ENCODE data around the gene CYB561.

CYB561 gene

GRCh38 chr17:63429766-63430165, 16.3 kb downstream of the CYB561 start:
- CTCF ChIA-PET: no interaction called here
- no peak for DNase-seq (ENCODE audit: extremely low spot score)
- TF ChIP-seq CTBP1 (IDR thresholded peaks at IDR 0.05; ENCODE audit: borderline replicate concordance) (no peak), ZNF384 (IDR thresholded peaks at IDR 0.05) (no peak), SUZ12 (IDR thresholded peaks at IDR 0.05) (no peak), TARDBP (IDR thresholded peaks at IDR 0.05) (no peak), L3MBTL2 (conservative IDR thresholded peaks at IDR 0.05) (no peak), HDGF (IDR thresholded peaks at IDR 0.05; ENCODE audit: borderline replicate concordance) (no peak), BHLHE40 (IDR thresholded peaks at IDR 0.05; ENCODE audit: borderline replicate concordance) (no peak), FOXA1 (IDR thresholded peaks at IDR 0.05) (no peak), SP1 (IDR thresholded peaks at IDR 0.05) (no peak), PKNOX1 (IDR thresholded peaks at IDR 0.05) (no peak), NFRKB (IDR thresholded peaks at IDR 0.05) (no peak), ARNT (IDR thresholded peaks at IDR 0.05) (no peak), ELF4 (IDR thresholded peaks at IDR 0.05) (no peak), LEF1 (IDR thresholded peaks at IDR 0.05; ENCODE audit: borderline replicate concordance) (no peak), FOXK2 (IDR thresholded peaks at IDR 0.05) (no peak), FOXM1 (IDR thresholded peaks at IDR 0.05; ENCODE audit: borderline replicate concordance) (no peak)
- POLR2A ChIA-PET: interaction anchor here (0.6 kb wide), 1 partner anchor 47 kb away, joined by 3 read pairs; the partner anchor contains the start of gene ACE

GRCh38 chr17:63426917-63427308, 19.2 kb downstream of the CYB561 start:
- POLR2A ChIA-PET: interaction anchor here (1.9 to 2.3 kb wide), 2 partner anchors 49 to 51 kb away, joined by 8 to 10 read pairs; partner anchors contain the start of gene ACE
- CTCF ChIA-PET: interaction anchor here (0.9 to 3.9 kb wide), 4 partner anchors 8 to 185 kb away, joined by 3 to 46 read pairs (median 8); no protein-coding TSS in a partner anchor
- no peak for DNase-seq (ENCODE audit: extremely low spot score)
- TF ChIP-seq SUZ12 (IDR thresholded peaks at IDR 0.05): no peak
- TF ChIP-seq ARNT (IDR thresholded peaks at IDR 0.05): no peak
- TF ChIP-seq ELF4 (IDR thresholded peaks at IDR 0.05): no peak
- TF ChIP-seq BHLHE40 (IDR thresholded peaks at IDR 0.05; ENCODE audit: borderline replicate concordance): no peak
- no peak for TF ChIP-seq PKNOX1 (IDR thresholded peaks at IDR 0.05)
- no peak for TF ChIP-seq HDGF (IDR thresholded peaks at IDR 0.05; ENCODE audit: borderline replicate concordance)
- TF ChIP-seq LEF1 (IDR thresholded peaks at IDR 0.05; ENCODE audit: borderline replicate concordance): no peak
- TF ChIP-seq L3MBTL2 (conservative IDR thresholded peaks at IDR 0.05): no peak
- no peak for TF ChIP-seq FOXM1 (IDR thresholded peaks at IDR 0.05; ENCODE audit: borderline replicate concordance)
- TF ChIP-seq TARDBP (IDR thresholded peaks at IDR 0.05): no peak

- DNase-seq (ENCODE audit: extremely low spot score): no peak
- ChIA-PET CTCF (interaction anchor here (0.5 to 3.9 kb wide), 29 partner anchors 8 to 537 kb away, joined by 3 to 46 read pairs (median 4); partner anchors contain the start of genes ACE and TACO1), POLR2A (interaction anchor here (0.6 to 2.3 kb wide), 5 partner anchors 9 to 186 kb away, joined by 3 to 10 read pairs (median 4); partner anchors contain the start of genes ACE and TACO1)
- TF ChIP-seq TARDBP (IDR thresholded peaks at IDR 0.05) (no peak), NFRKB (IDR thresholded peaks at IDR 0.05) (no peak), SUZ12 (IDR thresholded peaks at IDR 0.05) (no peak), FOXM1 (IDR thresholded peaks at IDR 0.05; ENCODE audit: borderline replicate concordance) (no peak), ARNT (IDR thresholded peaks at IDR 0.05) (no peak), FOXK2 (IDR thresholded peaks at IDR 0.05) (no peak), LEF1 (IDR thresholded peaks at IDR 0.05; ENCODE audit: borderline replicate concordance) (no peak), HDGF (IDR thresholded peaks at IDR 0.05; ENCODE audit: borderline replicate concordance) (no peak), BHLHE40 (IDR thresholded peaks at IDR 0.05; ENCODE audit: borderline replicate concordance) (no peak), ELF4 (IDR thresholded peaks at IDR 0.05) (no peak), L3MBTL2 (conservative IDR thresholded peaks at IDR 0.05) (no peak)
These were observed 19.8 kb downstream of the CYB561 start for GRCh38 chr17:63426041-63426916.

GRCh38 chr17:63425483-63425882, 20.6 kb downstream of the CYB561 start:
- POLR2A ChIA-PET: interaction anchor here (0.6 to 2.3 kb wide), 6 partner anchors 9 to 197 kb away, joined by 3 to 10 read pairs (median 4); partner anchors contain the start of genes ACE, MAP3K3 and TACO1
- CTCF ChIA-PET: interaction anchor here (0.5 to 3.9 kb wide), 27 partner anchors 9 to 480 kb away, joined by 3 to 46 read pairs (median 4); partner anchors contain the start of genes ACE and TACO1
- peak; percentile 86 for DNase-seq (ENCODE audit: extremely low spot score)
- TF ChIP-seq TARDBP (IDR thresholded peaks at IDR 0.05) (no peak), FOXA1 (IDR thresholded peaks at IDR 0.05) (no peak), NFRKB (IDR thresholded peaks at IDR 0.05) (no peak)

GRCh38 chr17:63423963-63424362, 22.1 kb downstream of the CYB561 start:
- DNase-seq (ENCODE audit: extremely low spot score): no peak
- no peak for TF ChIP-seq HDGF (IDR thresholded peaks at IDR 0.05; ENCODE audit: borderline replicate concordance)
- no peak for TF ChIP-seq TARDBP (IDR thresholded peaks at IDR 0.05)
- TF ChIP-seq CTBP1 (IDR thresholded peaks at IDR 0.05; ENCODE audit: borderline replicate concordance): no peak
- no peak for TF ChIP-seq BHLHE40 (IDR thresholded peaks at IDR 0.05; ENCODE audit: borderline replicate concordance)
- ChIA-PET POLR2A (no interaction called here), CTCF (interaction anchor here (1.0 to 2.9 kb wide), 4 partner anchors 55 to 188 kb away, joined by 3 to 25 read pairs (median 6); no protein-coding TSS in a partner anchor)

- no peak for DNase-seq (ENCODE audit: extremely low spot score)
- TF ChIP-seq FOXA1 (IDR thresholded peaks at IDR 0.05) (no peak), ARNT (IDR thresholded peaks at IDR 0.05) (no peak), ELF4 (IDR thresholded peaks at IDR 0.05) (no peak), BHLHE40 (IDR thresholded peaks at IDR 0.05; ENCODE audit: borderline replicate concordance) (no peak), ZNF384 (IDR thresholded peaks at IDR 0.05) (no peak), NFRKB (IDR thresholded peaks at IDR 0.05) (no peak), PKNOX1 (IDR thresholded peaks at IDR 0.05) (no peak), L3MBTL2 (conservative IDR thresholded peaks at IDR 0.05) (no peak)
- CTCF ChIA-PET: interaction anchor here (1.0 to 2.9 kb wide), 4 partner anchors 56 to 189 kb away, joined by 3 to 25 read pairs (median 6); no protein-coding TSS in a partner anchor
- POLR2A ChIA-PET: no interaction called here
These were observed 22.7 kb downstream of the CYB561 start for GRCh38 chr17:63423251-63423950.

All from HEK293T (cell line).